Activated T-helper 1 cell treated with anti-CD3 and anti-CD28 coated beads, Interleukin-2, amount 50 U/mL, for 16 hours (primary cell): Measurements from ENCODE around the gene THRA.

Source experiments
- DNase-seq, 2 donors: peaks; one replicate each; pipeline ENCODE4 v3.0.0-alpha.2; 2020; ENCODE audit warnings: low read depth in 1 of 2, low spot score in 1 of 2

THRA gene

GRCh38 chr17:40098846-40099618 is 36.3 kb downstream of the THRA start:
- DNase-seq: peak; percentile 98 to 100

- DNase-seq: no peak
Observed at GRCh38 chr17:40099619-40100418, 37.1 kb downstream of the THRA start.

DNA sequence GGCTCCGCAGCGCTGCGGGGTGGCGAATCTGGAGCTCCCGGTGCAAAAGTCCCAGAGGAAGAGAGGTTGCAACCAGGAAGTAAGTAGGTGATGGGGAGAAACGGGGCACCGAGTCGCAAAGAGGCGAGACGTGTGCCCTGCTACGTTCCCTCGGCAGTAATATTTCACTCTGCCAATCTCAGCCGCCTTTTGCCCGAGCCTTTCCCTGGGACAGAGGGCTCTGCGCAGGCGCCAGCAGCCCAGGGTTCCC is 37.6 kb downstream of the THRA start, which contains the start of gene NR1D1:
Gene NR1D1, minus strand, starts transcription at position 171 of the 250 bp plus-strand sequence. CDS start 495 bp downstream, outside the sequence.
- no peak for DNase-seq

GRCh38 chr17:40100669-40101366 is 38.1 kb downstream of the THRA start:
- peak; percentile 75 to 84 for DNase-seq

- no peak for DNase-seq
Observed at GRCh38 chr17:40101367-40102210, 38.8 kb downstream of the THRA start.

- no peak for DNase-seq
Observed at GRCh38 chr17:40103071-40103661, 40.4 kb downstream of the THRA start.

DNA sequence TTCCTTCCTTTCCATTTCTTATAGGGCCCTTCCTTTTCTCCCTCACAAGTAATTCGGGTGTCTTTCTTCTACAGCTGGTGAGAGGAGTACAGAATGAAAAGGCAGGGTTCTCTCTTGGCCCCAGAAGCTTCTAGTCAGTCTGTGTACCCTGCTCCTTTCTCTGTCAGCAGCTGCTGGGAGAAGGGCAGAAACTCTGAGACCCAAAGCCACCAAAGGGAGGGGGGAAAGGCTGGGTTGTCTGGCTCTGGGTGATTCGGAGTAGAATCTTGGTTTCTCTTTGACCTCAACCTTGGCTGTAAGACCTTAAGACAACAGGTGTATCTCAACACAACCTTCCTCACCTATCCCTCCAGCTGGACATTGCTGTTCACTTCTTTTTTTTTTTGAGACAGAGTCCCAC is 40.9 kb downstream of the THRA start:
- DNase-seq: no peak

- DNase-seq: no peak
Observed at GRCh38 chr17:40104594-40105486, 42.1 kb downstream of the THRA start.

DNA sequence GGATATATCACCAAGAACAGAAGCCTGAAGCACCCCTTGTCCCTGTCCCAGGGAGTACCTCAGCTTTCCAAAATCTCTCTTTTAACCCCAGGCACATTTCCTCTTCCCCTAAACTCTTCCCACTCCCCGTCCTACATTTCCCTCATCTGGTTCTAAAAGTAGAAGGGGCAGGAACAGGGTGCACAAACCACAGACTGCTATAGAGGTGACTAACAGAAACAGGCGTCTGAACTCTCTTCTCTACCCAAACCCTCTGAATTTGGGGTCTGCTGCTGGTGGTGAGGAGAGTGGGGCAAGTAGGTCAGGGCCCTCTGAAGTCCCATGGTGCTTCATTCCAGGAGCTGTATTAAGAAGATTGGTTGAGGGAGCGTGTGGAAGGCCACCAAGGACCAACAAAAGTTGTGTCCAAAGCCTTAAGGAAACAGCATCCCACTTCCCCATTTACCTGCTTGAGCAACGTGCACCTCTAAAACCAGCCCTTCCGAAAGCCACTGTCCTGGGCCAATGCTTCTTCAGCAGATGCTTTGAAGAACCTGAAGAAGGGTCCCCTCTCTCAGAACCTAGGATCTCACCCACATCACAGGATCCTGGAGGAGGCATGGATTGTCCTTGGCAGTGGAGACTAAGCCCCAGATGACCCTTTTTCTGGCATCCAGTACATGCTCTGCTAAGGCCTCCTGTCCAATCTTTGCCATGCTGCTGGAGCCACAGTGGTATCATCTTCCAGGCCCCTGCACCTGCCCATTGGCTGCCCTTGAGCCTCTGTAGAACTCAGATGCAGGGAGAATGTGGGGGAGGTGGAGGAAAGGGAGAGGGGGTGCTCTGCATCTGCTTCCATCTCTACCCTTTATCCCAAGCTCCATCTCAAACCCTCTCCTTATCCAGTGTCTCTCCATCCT is 43.3 kb downstream of the THRA start:
- DNase-seq: no peak

- no peak for DNase-seq
Observed at GRCh38 chr17:40106760-40107521, 44.2 kb downstream of the THRA start.

GRCh38 chr17:40107522-40108174 is 44.9 kb downstream of the THRA start:
- no peak for DNase-seq

- DNase-seq: no peak
Observed at GRCh38 chr17:40108970-40109824, 46.4 kb downstream of the THRA start.

- no peak for DNase-seq
Observed at GRCh38 chr17:40110026-40110845, 47.5 kb downstream of the THRA start.

GRCh38 chr17:40111221-40112128 is 48.7 kb downstream of the THRA start:
- DNase-seq: peak in 1 of 2 donors; percentile 54
